HG02623 (cell line): ENCODE results near the gene MACROH2A1.

Experiments used
- ATAC-seq: cut with Tn5 transposase; IDR thresholded peaks from one replicate; pipeline ENCODE4 v1.9.1; 2021; ENCODE audit warnings: moderate library complexity; ENCODE audit not compliant: unreplicated experiment

Gene MACROH2A1

DNA sequence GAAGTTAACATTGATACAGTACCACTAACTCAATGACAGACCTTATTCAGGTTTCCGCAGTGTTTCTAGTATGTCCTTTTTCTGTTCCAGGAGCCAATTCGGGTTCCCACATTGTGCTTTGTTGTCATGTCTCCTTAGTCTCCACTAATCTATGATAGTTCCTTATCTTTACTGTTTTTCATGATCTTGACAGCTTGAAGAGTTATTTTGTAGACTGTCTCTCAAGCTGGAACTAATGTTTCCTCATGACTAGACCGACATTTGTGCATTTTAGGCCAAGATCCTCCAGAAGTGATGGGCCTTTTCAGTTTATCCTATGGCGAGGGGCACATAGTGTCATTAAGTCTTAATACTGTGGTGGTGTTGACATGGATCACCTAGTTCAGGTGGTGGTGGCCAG, 104.2 kb downstream of the MACROH2A1 start:
- ATAC-seq: no peak

DNA sequence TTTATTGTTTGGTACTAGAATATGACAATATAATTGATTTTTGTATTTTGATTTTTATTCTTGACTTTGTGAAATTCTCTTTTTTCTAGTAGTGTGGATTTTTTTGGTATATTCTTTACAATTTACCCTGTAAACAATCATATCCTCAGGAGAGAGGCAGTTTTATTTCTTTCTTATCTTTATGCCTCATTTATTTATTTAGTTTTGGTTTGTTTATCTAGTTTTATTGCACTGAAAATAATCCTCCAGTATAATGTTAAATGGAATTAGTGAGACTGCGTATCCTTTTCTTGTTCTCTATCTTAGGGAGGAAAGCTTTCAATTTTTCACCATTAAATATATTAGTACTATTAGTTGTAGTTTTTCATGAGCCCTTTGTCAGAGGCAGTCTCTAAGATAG, 109.4 kb downstream of the MACROH2A1 start:
- ATAC-seq: no peak

DNA sequence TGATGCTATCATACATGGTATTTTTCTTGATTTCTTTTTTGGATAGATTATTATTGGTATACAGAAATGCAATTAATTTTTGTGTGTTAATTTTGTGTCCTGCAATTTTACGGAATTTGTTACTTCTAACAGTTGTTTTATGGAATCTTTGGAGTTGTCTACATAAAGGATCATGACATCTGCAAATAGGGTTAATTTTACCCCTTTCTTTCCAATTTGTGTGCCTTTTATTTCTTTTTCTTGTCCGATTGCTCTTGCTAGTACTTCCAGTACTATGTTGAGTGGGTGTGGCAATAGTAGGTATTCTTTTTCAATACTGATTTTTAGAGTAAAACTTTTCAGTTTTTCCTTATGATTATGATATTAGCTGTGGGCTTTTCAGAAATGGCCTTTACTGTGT, 111.5 kb downstream of the MACROH2A1 start:
- no peak for ATAC-seq
